ENCODE data around the gene DDX50. TPM values are rescaled to one million over a fixed set of nuclear protein-coding genes. Genes with fewer than 3 reads are reported as not detected.
"Not testable (repeated sequence)": the region's sequence is repeated elsewhere in the genome, so short reads cannot be mapped to it uniquely, and the experiment has no call there.

The DDX50 gene
- polyA plus RNA-seq, 5 donors, result 52.2 to 70.8 (median 61.6) TPM

DNA sequence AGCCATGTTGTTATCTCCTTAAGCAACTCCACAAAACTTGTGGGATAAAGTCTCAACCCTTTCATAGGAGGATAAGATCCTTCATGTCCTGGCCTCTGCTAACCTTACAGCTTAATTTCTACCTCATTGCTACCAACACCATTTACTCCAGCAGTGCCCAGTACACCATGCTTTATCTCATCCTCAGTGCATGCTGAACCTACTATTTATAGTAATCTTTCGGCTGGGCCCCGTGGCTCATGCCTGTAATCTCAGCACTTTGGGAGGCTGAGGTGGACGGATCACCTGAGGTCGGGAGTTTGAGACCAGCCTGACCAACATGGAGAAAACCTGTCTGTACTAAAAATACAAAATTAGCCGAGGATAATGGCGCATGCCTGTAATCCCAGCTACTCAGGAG lies 78.6 kb downstream of the DDX50 start:
- DNase-seq, result not testable (repeated sequence)

GRCh38 chr10:68981074-68981473 lies 80.0 kb downstream of the DDX50 start:
- DNase-seq, result no peak

- DNase-seq, result no peak
Observed at GRCh38 chr10:68982389-68982788, 81.3 kb downstream of the DDX50 start.

- DNase-seq, result no peak
Observed at GRCh38 chr10:68987611-68988010, 86.5 kb downstream of the DDX50 start.

- DNase-seq, result peak; percentile 94 to 96
Observed at GRCh38 chr10:68988530-68989316, 87.6 kb downstream of the DDX50 start, which contains the start of gene KIFBP. Gene KIFBP, plus strand, starts transcription at chr10:68988803. Its CDS starts 30 bp downstream, at chr10:68988833.

DNA sequence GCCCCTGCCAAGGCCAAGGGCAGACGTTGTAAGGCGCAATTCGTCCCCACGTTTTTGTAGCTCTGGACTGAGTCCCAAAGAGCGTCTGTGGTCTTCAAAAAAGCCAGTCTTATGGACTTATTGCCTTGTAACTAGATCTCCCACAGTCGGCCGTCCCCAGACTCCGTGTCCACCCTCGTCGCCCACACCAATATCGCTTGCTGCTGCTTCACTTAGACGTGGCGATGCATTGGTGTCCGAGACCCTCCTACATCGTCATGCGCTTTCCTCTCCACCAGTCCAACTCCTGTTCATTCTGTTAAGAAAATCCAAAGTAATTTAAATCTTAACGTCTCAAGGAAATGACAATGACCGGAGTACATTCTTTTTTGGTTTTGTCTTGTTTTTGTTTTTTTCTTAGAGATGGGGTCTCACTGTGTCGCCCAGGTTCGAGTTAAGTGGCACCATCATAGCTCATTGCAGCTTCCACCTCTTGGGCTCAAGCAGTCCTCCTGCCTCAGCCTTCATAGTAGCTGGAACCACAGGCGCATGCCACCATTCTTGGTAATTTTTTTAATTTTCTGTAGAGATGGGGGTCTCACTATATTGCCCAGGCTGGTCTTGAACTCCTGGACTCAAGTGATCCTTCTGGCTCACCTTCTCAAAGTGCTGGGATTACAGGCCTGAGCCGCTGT lies 88.3 kb downstream of the DDX50 start:
- no peak for DNase-seq

- no peak for DNase-seq
Observed at GRCh38 chr10:68992636-68993440, 91.7 kb downstream of the DDX50 start.

Other genes starting within 250 kb of the DDX50 start
- 100 to 1,000 TPM; 141 to 215 (median 197) TPM for gene CCAR1, start 180.1 kb upstream of the DDX50 start, polyA plus RNA-seq (ENCODE audit: insufficient read depth in 1 of 5, insufficient read length in 5 of 5, low replicate concordance in 1 of 5)
- 1 to 10 TPM; 3.3 to 5.5 (median 4.3) TPM for gene STOX1, start 73.8 kb upstream of the DDX50 start, polyA plus RNA-seq (ENCODE audit: insufficient read depth in 1 of 5, insufficient read length in 5 of 5, low replicate concordance in 1 of 5)
- 10 to 100 TPM; 43.7 to 55.3 (median 46.9) TPM for gene DDX21, start 54.9 kb downstream of the DDX50 start, polyA plus RNA-seq (ENCODE audit: insufficient read depth in 1 of 5, insufficient read length in 5 of 5, low replicate concordance in 1 of 5)
- 10 to 100 TPM; 24.8 to 33.7 (median 28.3) TPM for gene KIFBP, start 87.5 kb downstream of the DDX50 start, polyA plus RNA-seq (ENCODE audit: insufficient read depth in 1 of 5, insufficient read length in 5 of 5, low replicate concordance in 1 of 5)
- gene SRGN, start 186.8 kb downstream of the DDX50 start, polyA plus RNA-seq (ENCODE audit: insufficient read depth in 1 of 5, insufficient read length in 5 of 5, low replicate concordance in 1 of 5), result 10 to 100 TPM; 25.5 to 37.5 (median 31.3) TPM
- gene VPS26A, start 222.9 kb downstream of the DDX50 start, polyA plus RNA-seq (ENCODE audit: insufficient read depth in 1 of 5, insufficient read length in 5 of 5, low replicate concordance in 1 of 5), result 10 to 100 TPM; 55.7 to 87.4 (median 71.6) TPM